HepG2 (cell line): ENCODE measurements around the gene ALK. TPM values are rescaled to one million over a fixed set of nuclear protein-coding genes. Genes with fewer than 3 reads are reported as not detected.

Experiments
- ATAC-seq: fragments of 200-7000 bp; cut with Tn5 transposase; 3 replicates; pipeline ENCODE4 v1.9.1; 2020; ENCODE audit warnings: mild to moderate bottlenecking, moderate library complexity
- BruUV-seq: library from RNA; stranded (reverse); fragments of 400-500 nt; replicated peaks from 2 replicates; lab custom pipeline; 2021; lab: Mats Ljungman, UMichigan
- CTCF ChIA-PET: fragments of 300-600 bp; formaldehyde crosslinking; extraction: SDS; loops from one replicate; lab custom pipeline; 2021; ENCODE audit warnings: low total read pairs, inconsistent platforms, low intra/inter-chr PET ratio; lab: Yijun Ruan, JAX
- POLR2A ChIA-PET: fragments of 350-600 bp; sonication (Branson Sonifier 250); formaldehyde crosslinking; loops from one replicate; lab custom pipeline; 2020; ENCODE audit warnings: antibody characterized with exemption, inconsistent platforms; lab: Yijun Ruan, JAX
- DNase-seq: peaks from one replicate; pipeline ENCODE4 v3.0.0-alpha.2; 2015; ENCODE audit warnings: low spot score
- FAIRE-seq: peaks from 3 replicates; lab custom pipeline; 2011; peaks lifted over from hg19 to GRCh38; lab: Jason Lieb, UNC
- H2AFZ ChIP-seq: one replicate; pipeline ENCODE4 v1.6.1; 2011; ENCODE audit warnings: low read length, inconsistent platforms
- H3K27ac ChIP-seq: fragments of 300-600 bp; 3 replicates; pipeline ENCODE4 v1.8.0; 2011; ENCODE audit warnings: mixed run types, mild to moderate bottlenecking, mixed read lengths, low read length, inconsistent platforms; ENCODE audit not compliant: insufficient read depth; ENCODE audit errors: extremely low read length
- H3K27me3 ChIP-seq, 2 experiments: fragments of 200-600 bp in 1 of 2; 2 replicates in 1 of 2; 3 replicates in 1 of 2; pipeline versions ENCODE4 v1.6.0 to v1.8.0; 2011; ENCODE audit warnings: low read length in 2 of 2, mild to moderate bottlenecking in 2 of 2, moderate library complexity in 2 of 2, inconsistent platforms in 1 of 2; ENCODE audit not compliant: insufficient read depth in 2 of 2, control insufficient read depth in 1 of 2
- H3K36me3 ChIP-seq, 2 experiments: fragments of 200-600 bp in 1 of 2; replicated peaks in 1 of 2; 2 replicates in 1 of 2; 3 replicates in 1 of 2; pipeline versions ENCODE4 v1.5.1 to v1.8.0; 2011; ENCODE audit warnings: low read length in 2 of 2, inconsistent platforms in 1 of 2; ENCODE audit not compliant: insufficient read depth in 2 of 2, control insufficient read depth in 1 of 2
- H3K4me1 ChIP-seq: 2 replicates; pipeline ENCODE4 v1.5.1; 2012; ENCODE audit warnings: low read length, inconsistent platforms; ENCODE audit not compliant: insufficient read depth
- H3K4me2 ChIP-seq: 2 replicates; pipeline ENCODE4 v1.6.0; 2011; ENCODE audit warnings: low read depth, low read length, inconsistent platforms
- H3K4me3 ChIP-seq, 3 experiments: fragments of 200-600 bp in 1 of 3; sonication (generic), shearing (Covaris generic) in 1 of 3; replicated peaks in 1 of 3; 2 replicates each; pipeline ENCODE4 v1.5.1; 2011 to 2016; ENCODE audit warnings: low read length in 3 of 3, inconsistent platforms in 2 of 3, low read depth in 2 of 3, mild to moderate bottlenecking in 2 of 3, control low read depth in 1 of 3, mixed read lengths in 1 of 3; ENCODE audit not compliant: insufficient read depth in 1 of 3
- H3K79me2 ChIP-seq: one replicate; pipeline ENCODE4 v1.6.1; 2011; ENCODE audit warnings: low read length, inconsistent platforms; ENCODE audit not compliant: insufficient read depth
- H3K9ac ChIP-seq: 2 replicates; pipeline ENCODE4 v1.6.0; 2011; ENCODE audit warnings: mild to moderate bottlenecking, low read depth, low read length, inconsistent platforms; ENCODE audit not compliant: insufficient read depth
- H3K9me3 ChIP-seq: 2 replicates; pipeline ENCODE4 v1.5.1; 2012; ENCODE audit warnings: mild to moderate bottlenecking, low read length
- H4K20me1 ChIP-seq: 2 replicates; pipeline ENCODE4 v1.6.0; 2011; ENCODE audit warnings: inconsistent platforms, mild to moderate bottlenecking, low read length, moderate library complexity; ENCODE audit not compliant: insufficient read depth
- AHDC1 ChIP-seq: sonication (generic); formaldehyde crosslinking; IDR thresholded peaks from 2 replicates; pipeline ENCODE4 v1.5.1; 2020; ENCODE audit warnings: mild to moderate bottlenecking, missing genetic modification reagents, borderline replicate concordance
- ATF4 ChIP-seq, 2 experiments: fragments of 450-650 bp in 1 of 2; sonication (generic) in 1 of 2; formaldehyde crosslinking; IDR thresholded peaks; 2 replicates each; pipeline versions ENCODE4 v1.5.0 to v1.8.0; 2020 to 2022; ENCODE audit warnings: mild to moderate bottlenecking in 1 of 2, missing genetic modification reagents in 1 of 2
- ELF4 ChIP-seq: sonication (generic); formaldehyde crosslinking; IDR thresholded peaks from 2 replicates; pipeline ENCODE4 v1.5.0; 2020; ENCODE audit warnings: missing genetic modification reagents, mild to moderate bottlenecking, moderate library complexity, borderline replicate concordance
- RBM22 ChIP-seq: fragments of 200-400 bp; formaldehyde crosslinking; optimal IDR thresholded peaks from 2 replicates; pipeline ENCODE3; 2017; ENCODE audit warnings: mild to moderate bottlenecking, low read length, moderate library complexity
- SNRNP70 ChIP-seq: fragments of 200-400 bp; formaldehyde crosslinking; IDR thresholded peaks from 2 replicates; pipeline ENCODE4 v1.6.1; 2017; ENCODE audit warnings: mild to moderate bottlenecking, low read depth, low read length, moderate library complexity
- SRSF4 ChIP-seq: fragments of 200-400 bp; formaldehyde crosslinking; IDR thresholded peaks from one replicate; pipeline ENCODE4 v1.6.1; 2018; ENCODE audit warnings: mild to moderate bottlenecking, low read depth, low read length, moderate library complexity; ENCODE audit not compliant: poor library complexity, severe bottlenecking
- TMF1 ChIP-seq: sonication (generic); formaldehyde crosslinking; IDR thresholded peaks from 2 replicates; pipeline ENCODE4 v1.8.1; 2022; ENCODE audit warnings: low read depth, missing genetic modification reagents
- ZFP36L2 ChIP-seq: sonication (generic); formaldehyde crosslinking; IDR thresholded peaks from 2 replicates; pipeline ENCODE4 v1.4.0; 2020; ENCODE audit warnings: missing genetic modification reagents
- ZNF251 ChIP-seq: sonication (generic); formaldehyde crosslinking; IDR thresholded peaks from 2 replicates; pipeline ENCODE4 v1.9.0; 2021; ENCODE audit warnings: mild to moderate bottlenecking, missing genetic modification reagents
- ZNF326 ChIP-seq: sonication (generic); formaldehyde crosslinking; IDR thresholded peaks from 2 replicates; pipeline ENCODE4 v1.4.0; 2020; ENCODE audit warnings: missing genetic modification reagents, borderline replicate concordance
- ZNF441 ChIP-seq: sonication (generic); formaldehyde crosslinking; IDR thresholded peaks from 2 replicates; pipeline ENCODE4 v1.7.0; 2021; ENCODE audit warnings: missing genetic modification reagents, borderline replicate concordance
- ZNF761 ChIP-seq: sonication (generic); formaldehyde crosslinking; conservative IDR thresholded peaks from 2 replicates; pipeline ENCODE4 v1.4.0; 2020; ENCODE audit warnings: mild to moderate bottlenecking, missing genetic modification reagents
- ZNF878 ChIP-seq: sonication (generic); formaldehyde crosslinking; IDR thresholded peaks from 2 replicates; pipeline ENCODE4 v1.8.1; 2023; ENCODE audit warnings: mild to moderate bottlenecking, missing genetic modification reagents, moderate library complexity
- WGBS: methylation state at CpG from one replicate; pipeline ENCODE4 v1.1.6; 2017; ENCODE audit warnings: low lambda C conversion rate; 5-methylcytosine and 5-hydroxymethylcytosine counted together
- in situ Hi-C: cut with HindIII; loops from 2 replicates; pipeline ENCODE4 v1.10.0; 2017; ENCODE audit warnings: low pct_unique_long_range_greater_than_20kb; ENCODE audit not compliant: extremely low pct_ligation_motif_present
- intact Hi-C: fragments of 100-400 bp; cut with micrococcal nuclease; formaldehyde crosslinking; loops from one replicate; pipeline ENCODE4 v1.10.0; 2022; ENCODE audit not compliant: unreplicated experiment
- polyA plus RNA-seq, 8 experiments: library from polyadenylated mRNA; depleted of rRNA in 3 of 8; stranded (reverse) in 7 of 8; unstranded in 1 of 8; fragments of >200 nt; fragmentation: Illumina TruSeq in 4 of 8; extraction: Trizol in 4 of 8; gene quantifications; 2 replicates each; pipeline versions ENCODE4 v1.2.1 to v1.2.3, GENCODE V29; 2011 to 2016; ENCODE audit warnings: low read depth in 4 of 8, missing spikeins in 1 of 8, mixed read lengths in 1 of 8; ENCODE audit not compliant: insufficient read depth in 1 of 8
- total RNA-seq, 5 experiments: library from RNA; depleted of rRNA; stranded (reverse); fragments of >200 nt; fragmentation: Illumina TruSeq; extraction: Trizol; gene quantifications; 2 replicates each; pipeline ENCODE4 v1.2.3, GENCODE V29; 2016; ENCODE audit warnings: low read depth in 1 of 5
- TF ChIP-seq, protein P1 (sequence below): sonication (generic); formaldehyde crosslinking; IDR thresholded peaks from 2 replicates; pipeline ENCODE4 v1.4.0; 2020; ENCODE audit warnings: mild to moderate bottlenecking, missing genetic modification reagents, borderline replicate concordance

The ALK gene
- total and polyA plus RNA-seq, 2 of the 13 experiments (the other 11 are each of a cell fraction or from before 2014, with no cell fraction given): not detected

GRCh38 chr2:29724282-29724681 is 197.1 kb downstream of the ALK start:
- Histone ChIP-seq H3K9me3 (no peaks in the 10 kb centered on the region), H3K79me2 (no peaks in the 10 kb centered on the region), H3K27ac (no peak overlapping the region), H2AFZ (no peak overlapping the region), H3K4me1 (no peaks in the 10 kb centered on the region), H3K4me3 (no peak overlapping the region), H3K27me3 (no peaks in the 10 kb centered on the region; a peak in 2 of 5 replicates), H4K20me1 (no peaks in the 10 kb centered on the region), H3K9ac (no peak overlapping the region), H3K36me3 (no peaks in the 10 kb centered on the region), H3K4me2 (no peak overlapping the region)
- in situ Hi-C loops: no loop called here
- intact Hi-C loops: no loop called here
- DNase-seq (no peak), ATAC-seq (no peak), FAIRE-seq (no peak)
- no TSS peak for BruUV-seq
- ChIA-PET CTCF (no interaction called here), POLR2A (no interaction called here)
- WGBS: 49% methylated on average over 3 of the region's 3 CpGs
- TF ChIP-seq ZNF251 (CRISPR knock-in tag) (no peak), AHDC1 (CRISPR knock-in tag) (no peak), SNRNP70 (no peak), ZNF878 (CRISPR knock-in tag) (no peak), ATF4 (CRISPR knock-in tag; IDR thresholded peaks at IDR 0.05) (no peak), ZFP36L2 (CRISPR knock-in tag) (no peak), TMF1 (no peak), ELF4 (CRISPR knock-in tag) (no peak), RBM22 (no peak), ZNF761 (CRISPR knock-in tag) (no peak), ZNF441 (CRISPR knock-in tag) (no peak), SRSF4 (no peak), ZNF326 (CRISPR knock-in tag) (no peak)
- TF ChIP-seq, protein P1, sequence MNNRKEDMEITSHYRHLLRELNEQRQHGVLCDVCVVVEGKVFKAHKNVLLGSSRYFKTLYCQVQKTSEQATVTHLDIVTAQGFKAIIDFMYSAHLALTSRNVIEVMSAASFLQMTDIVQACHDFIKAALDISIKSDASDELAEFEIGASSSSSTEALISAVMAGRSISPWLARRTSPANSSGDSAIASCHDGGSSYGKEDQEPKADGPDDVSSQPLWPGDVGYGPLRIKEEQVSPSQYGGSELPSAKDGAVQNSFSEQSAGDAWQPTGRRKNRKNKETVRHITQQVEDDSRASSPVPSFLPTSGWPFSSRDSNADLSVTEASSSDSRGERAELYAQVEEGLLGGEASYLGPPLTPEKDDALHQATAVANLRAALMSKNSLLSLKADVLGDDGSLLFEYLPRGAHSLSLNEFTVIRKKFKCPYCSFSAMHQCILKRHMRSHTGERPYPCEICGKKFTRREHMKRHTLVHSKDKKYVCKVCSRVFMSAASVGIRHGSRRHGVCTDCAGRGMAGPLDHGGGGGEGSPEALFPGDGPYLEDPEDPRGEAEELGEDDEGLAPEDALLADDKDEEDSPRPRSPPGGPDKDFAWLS (CRISPR knock-in tag): no peak
